ENCODE data around the gene GGA2. TPM values are rescaled to one million over a fixed set of nuclear protein-coding genes. Genes with fewer than 3 reads are reported as not detected.

The GGA2 gene
- total RNA-seq, 3 donors from 2014 or later: 37.9 to 62.6 (median 47.6) TPM

DNA sequence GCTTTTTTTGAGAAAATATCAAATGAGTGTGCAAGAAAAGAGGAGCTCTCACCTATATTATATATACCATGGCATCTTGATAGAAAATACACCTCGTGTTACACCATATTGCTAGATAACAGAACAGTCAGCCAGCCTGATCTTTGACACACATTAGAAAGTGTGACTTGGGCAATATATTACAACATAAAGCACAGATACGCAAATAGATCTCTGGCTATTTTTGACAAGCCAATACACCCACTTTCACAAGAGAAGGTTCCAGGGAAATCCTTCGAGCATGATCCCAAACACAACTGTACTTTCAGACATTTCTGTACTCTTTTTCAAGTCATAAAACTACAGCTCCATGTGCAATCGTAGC lies 9.4 kb downstream of the GGA2 start:
- peaks cover 13% of the 10 kb centered on the region for H3K4me1 ChIP-seq (ENCODE audit: low read depth)

DNA sequence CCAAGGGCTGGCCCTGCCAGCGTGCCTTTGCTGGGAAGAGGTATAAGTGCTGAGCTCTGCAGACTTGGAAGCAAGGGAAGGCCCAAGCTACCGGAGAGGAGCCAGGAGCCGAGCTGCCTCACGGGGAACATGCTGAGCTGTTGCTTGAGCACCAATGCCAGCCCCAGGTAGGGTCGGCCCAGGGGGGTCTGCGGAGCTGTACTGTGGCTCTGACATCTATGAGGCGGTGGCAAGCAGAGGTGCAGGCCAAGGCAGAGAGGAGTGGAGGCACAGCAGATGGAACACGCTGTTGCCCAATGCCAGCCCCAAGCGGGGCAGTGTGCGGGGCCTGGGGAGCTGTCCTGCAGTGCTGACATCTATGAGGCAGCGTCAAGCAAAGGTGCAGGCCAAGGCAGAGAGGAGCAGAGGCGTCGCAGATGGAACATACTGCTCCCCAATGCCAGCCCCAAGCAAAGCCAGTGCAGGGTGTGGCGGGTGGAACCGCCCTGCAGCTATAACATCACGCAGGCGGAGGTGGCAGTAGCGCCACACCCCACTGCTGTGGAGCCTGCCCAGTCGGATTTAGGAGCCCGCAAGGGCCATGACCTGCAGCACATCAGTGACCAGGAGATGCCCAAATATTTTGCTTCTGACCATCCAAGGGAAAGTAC lies 10.0 kb downstream of the GGA2 start:
- Histone ChIP-seq H3K9me3 (no peaks in the 10 kb centered on the region), H3K4me1 (ENCODE audit: low read depth) (peaks cover 13% of the 10 kb centered on the region), H3K36me3 (ENCODE audit: low read depth) (no peaks in the 10 kb centered on the region), H3K4me3 (no peak overlapping the region)
- intact Hi-C loops (cut with DNase I, micrococcal nuclease): no loop called here
- peak; percentile 93 for ATAC-seq
- TF ChIP-seq CTCF (IDR thresholded peaks at IDR 0.05): no peak
- peak; percentile 72 to 79 (median 74) for DNase-seq

More for the DNA sequence above, 9.4 kb downstream of the GGA2 start:
- H3K36me3 ChIP-seq (ENCODE audit: low read depth): no peaks in the 10 kb centered on the region
- H3K4me3 ChIP-seq: no peak overlapping the region
- ATAC-seq (peak; percentile 22), DNase-seq (no peak)
- intact Hi-C loops (cut with DNase I, micrococcal nuclease): no loop called here
- no peak for TF ChIP-seq CTCF (IDR thresholded peaks at IDR 0.05)
- H3K9me3 ChIP-seq: no peaks in the 10 kb centered on the region

- no peaks in the 10 kb centered on the region for H3K36me3 ChIP-seq (ENCODE audit: low read depth)
- intact Hi-C loops (cut with DNase I, micrococcal nuclease): no loop called here
- H3K4me3 ChIP-seq: no peak overlapping the region
- TF ChIP-seq CTCF (IDR thresholded peaks at IDR 0.05): no peak
- DNase-seq (peak in 1 of 3 donors; percentile 45), ATAC-seq (peak; percentile 27)
- peaks cover 13% of the 10 kb centered on the region for H3K4me1 ChIP-seq (ENCODE audit: low read depth)
- no peaks in the 10 kb centered on the region for H3K9me3 ChIP-seq
Measured at GRCh38 chr16:23499801-23500200, 10.5 kb downstream of the GGA2 start.

GRCh38 chr16:23498863-23499262 lies 11.4 kb downstream of the GGA2 start:
- Histone ChIP-seq H3K4me1 (ENCODE audit: low read depth) (peaks cover 13% of the 10 kb centered on the region), H3K9me3 (no peaks in the 10 kb centered on the region), H3K4me3 (no peak overlapping the region), H3K36me3 (ENCODE audit: low read depth) (no peaks in the 10 kb centered on the region)
- ATAC-seq (no peak), DNase-seq (no peak)
- TF ChIP-seq CTCF (IDR thresholded peaks at IDR 0.05): no peak
- intact Hi-C loops (cut with DNase I, micrococcal nuclease): no loop called here

DNA sequence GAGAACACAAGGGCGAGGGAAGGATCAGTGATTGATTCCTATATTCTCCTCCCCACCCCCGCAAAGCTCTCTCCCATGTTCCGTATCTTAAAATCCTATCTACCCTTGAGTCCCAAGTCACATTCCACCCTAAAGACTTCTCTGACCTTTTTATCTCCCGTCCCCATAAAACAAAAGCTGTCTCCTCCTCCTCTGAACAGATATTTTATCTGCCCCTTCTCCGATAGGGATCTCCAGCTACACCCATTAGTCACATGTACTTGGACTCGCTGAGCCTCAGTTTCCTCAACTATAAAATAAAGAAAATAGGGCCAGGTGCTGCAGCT lies 12.8 kb downstream of the GGA2 start:
- peaks cover 13% of the 10 kb centered on the region for H3K4me1 ChIP-seq (ENCODE audit: low read depth)
- intact Hi-C loops (cut with DNase I, micrococcal nuclease): no loop called here
- DNase-seq: no peak

More for the DNA sequence above, 12.8 kb downstream of the GGA2 start:
- no peak for TF ChIP-seq CTCF (IDR thresholded peaks at IDR 0.05)
- H3K36me3 ChIP-seq (ENCODE audit: low read depth): peaks cover 6% of the 10 kb centered on the region
- H3K4me3 ChIP-seq: no peak overlapping the region
- no peaks in the 10 kb centered on the region for H3K9me3 ChIP-seq
- no peak for ATAC-seq

All from mucosa of descending colon (tissue), 3 donors.